Caco-2 (cell line): ENCODE data around the gene KCNK3. TPM values are rescaled to one million over a fixed set of nuclear protein-coding genes. Genes with fewer than 3 reads are reported as not detected.

ENCODE experiments used
- BruUV-seq: library from RNA; stranded (reverse); fragments of 400-500 nt; replicated peaks from 2 replicates; lab custom pipeline; 2021; lab: Mats Ljungman, UMichigan
- CTCF ChIA-PET: fragments of 300-600 bp; sonication (Branson Sonifier 250); formaldehyde crosslinking; loops from one replicate; lab custom pipeline; 2022; ENCODE audit warnings: antibody characterized with exemption; lab: Charles Lee
- POLR2A ChIA-PET: fragments of 300-600 bp; sonication (Branson Sonifier 250); formaldehyde crosslinking; loops from one replicate; lab custom pipeline; 2022; ENCODE audit warnings: antibody characterized with exemption; lab: Charles Lee
- DNase-seq, 2 experiments: peaks; one replicate each; pipeline versions ENCODE4 v3.0.0 to v3.0.0-alpha.2; 2020 to 2022
- H3K27me3 ChIP-seq: replicated peaks from 2 replicates; pipeline ENCODE4 v1.6.0; 2011; ENCODE audit warnings: low read length; ENCODE audit not compliant: control insufficient read depth, insufficient read depth
- H3K36me3 ChIP-seq: 2 replicates; pipeline ENCODE4 v1.5.1; 2011; ENCODE audit warnings: low read length; ENCODE audit not compliant: control insufficient read depth, insufficient read depth
- H3K4me1 ChIP-seq: fragments of 250-450 bp; sonication (Bioruptor Pico); 2 replicates; pipeline ENCODE4 v1.5.1; 2020; ENCODE audit warnings: mild to moderate bottlenecking
- H3K4me3 ChIP-seq: 2 replicates; pipeline ENCODE4 v1.5.1; 2011; ENCODE audit warnings: low read depth, mild to moderate bottlenecking, control low read depth, low read length
- H3K9me3 ChIP-seq: fragments of 250-450 bp; sonication (Bioruptor Pico); 2 replicates; pipeline ENCODE4 v1.5.1; 2020; ENCODE audit warnings: mild to moderate bottlenecking, moderate library complexity
- H3K27ac Mint-ChIP-seq: one replicate; pipeline ENCODE4 v1.8.0; 2022; ENCODE audit warnings: mixed read lengths; ENCODE audit not compliant: unreplicated experiment
- H3K27me3 Mint-ChIP-seq: one replicate; pipeline ENCODE4 v1.8.0; 2022; ENCODE audit warnings: mixed read lengths; ENCODE audit not compliant: insufficient read depth, unreplicated experiment
- H3K36me3 Mint-ChIP-seq: one replicate; pipeline ENCODE4 v1.8.0; 2022; ENCODE audit warnings: mild to moderate bottlenecking, mixed read lengths; ENCODE audit not compliant: insufficient read depth, unreplicated experiment
- H3K4me1 Mint-ChIP-seq: one replicate; pipeline ENCODE4 v1.8.0; 2022; ENCODE audit warnings: low read depth, mixed read lengths; ENCODE audit not compliant: unreplicated experiment
- H3K4me3 Mint-ChIP-seq: one replicate; pipeline ENCODE4 v1.8.0; 2022; ENCODE audit warnings: mild to moderate bottlenecking, moderate library complexity, mixed read lengths; ENCODE audit not compliant: unreplicated experiment
- H3K9me3 Mint-ChIP-seq: one replicate; pipeline ENCODE4 v1.8.0; 2022; ENCODE audit warnings: mixed read lengths; ENCODE audit not compliant: unreplicated experiment
- CTCF ChIP-seq, 2 experiments: fragments of 200-600 bp in 1 of 2; IDR thresholded peaks; 1 replicate in 1 of 2; 2 replicates in 1 of 2; pipeline versions ENCODE4 v1.5.1 to v1.8.0; 2011 to 2022; ENCODE audit warnings: antibody characterized with exemption in 1 of 2, control low read depth in 1 of 2, inconsistent platforms in 1 of 2, low read depth in 1 of 2, low read length in 1 of 2, mild to moderate bottlenecking in 1 of 2, moderate library complexity in 1 of 2; ENCODE audit not compliant: insufficient read depth in 1 of 2, severe bottlenecking in 1 of 2, unreplicated experiment in 1 of 2
- intact Hi-C: fragments of 100-400 bp; cut with micrococcal nuclease; formaldehyde crosslinking; loops from one replicate; pipeline ENCODE4 v1.10.0; 2022; ENCODE audit not compliant: unreplicated experiment
- total RNA-seq: library from RNA; stranded (reverse); gene quantifications from 2 replicates; pipeline ENCODE4 v1.2.3, GENCODE V29; 2022

The KCNK3 gene
- total RNA-seq, 1 experiment from 2014 or later: 0.36 TPM

- Mint-ChIP-seq H3K27ac (no peak overlapping the region), H3K4me3 (no peak overlapping the region), H3K9me3 (no peaks in the 10 kb centered on the region), H3K36me3 (no peaks in the 10 kb centered on the region), H3K4me1 (no peaks in the 10 kb centered on the region), H3K27me3 (peaks cover 7% of the 10 kb centered on the region)
- ChIA-PET CTCF (no interaction called here), POLR2A (no interaction called here)
- intact Hi-C loops: no loop called here
- BruUV-seq: no TSS peak
- no peak for TF ChIP-seq CTCF (IDR thresholded peaks at IDR 0.05; ENCODE audit: insufficient read depth in 1 of 2, low read depth in 1 of 2, low read length in 1 of 2, severe bottlenecking in 1 of 2, unreplicated experiment in 1 of 2)
- Histone ChIP-seq H3K9me3 (no peaks in the 10 kb centered on the region), H3K4me3 (no peak overlapping the region), H3K36me3 (no peaks in the 10 kb centered on the region), H3K27me3 (no peaks in the 10 kb centered on the region), H3K4me1 (no peaks in the 10 kb centered on the region)
- DNase-seq: no peak
Observed at GRCh38 chr2:26675651-26676255, 16.8 kb upstream of the KCNK3 start.

DNA sequence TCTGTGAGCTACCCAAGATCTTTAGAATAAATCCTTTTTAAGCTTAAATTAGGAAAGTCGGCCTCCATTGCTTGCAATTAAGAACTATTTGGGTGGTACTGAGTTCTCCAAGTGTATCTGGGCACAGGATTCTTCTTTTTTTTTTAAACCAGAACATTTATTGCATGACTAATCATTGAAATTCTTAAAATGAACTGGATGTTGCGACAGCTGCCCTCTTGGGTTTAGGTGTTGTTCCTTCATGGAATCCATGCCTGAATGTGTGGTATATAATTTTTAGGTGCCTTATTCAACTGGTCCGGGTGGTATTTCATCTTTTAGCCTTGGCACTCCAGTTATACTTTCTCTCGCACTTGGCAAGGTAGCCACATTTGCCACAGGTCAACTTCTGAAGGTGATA, 14.5 kb upstream of the KCNK3 start:
- TF ChIP-seq CTCF (IDR thresholded peaks at IDR 0.05; ENCODE audit: insufficient read depth in 1 of 2, low read depth in 1 of 2, low read length in 1 of 2, severe bottlenecking in 1 of 2, unreplicated experiment in 1 of 2): no peak
- H3K4me1 Mint-ChIP-seq: no peaks in the 10 kb centered on the region
- intact Hi-C loops: no loop called here
- BruUV-seq: no TSS peak
- no peak overlapping the region for H3K4me3 Mint-ChIP-seq
- ChIA-PET CTCF (no interaction called here), POLR2A (interaction anchor here (0.6 kb wide), 1 partner anchor 48 kb away, joined by 4 read pairs; no protein-coding TSS in a partner anchor)
- H3K4me3 ChIP-seq: no peak overlapping the region
- DNase-seq: no peak
- H3K4me1 ChIP-seq: no peaks in the 10 kb centered on the region
- H3K27ac Mint-ChIP-seq: no peak overlapping the region
- no peaks in the 10 kb centered on the region for H3K27me3 ChIP-seq
- H3K9me3 Mint-ChIP-seq: no peaks in the 10 kb centered on the region
- H3K9me3 ChIP-seq: no peaks in the 10 kb centered on the region
- peaks cover 14% of the 10 kb centered on the region for H3K27me3 Mint-ChIP-seq
- no peaks in the 10 kb centered on the region for H3K36me3 ChIP-seq
- H3K36me3 Mint-ChIP-seq: no peaks in the 10 kb centered on the region

GRCh38 chr2:26679867-26680266, 12.7 kb upstream of the KCNK3 start:
- H3K4me1 ChIP-seq: no peaks in the 10 kb centered on the region
- TF ChIP-seq CTCF (IDR thresholded peaks at IDR 0.05; ENCODE audit: insufficient read depth in 1 of 2, low read depth in 1 of 2, low read length in 1 of 2, severe bottlenecking in 1 of 2, unreplicated experiment in 1 of 2): no peak
- H3K9me3 ChIP-seq: no peaks in the 10 kb centered on the region
- no peak overlapping the region for H3K4me3 ChIP-seq
- Mint-ChIP-seq H3K27ac (no peak overlapping the region), H3K4me3 (no peak overlapping the region), H3K4me1 (no peaks in the 10 kb centered on the region), H3K36me3 (no peaks in the 10 kb centered on the region), H3K27me3 (peaks cover 14% of the 10 kb centered on the region), H3K9me3 (no peaks in the 10 kb centered on the region)
- ChIA-PET POLR2A (no interaction called here), CTCF (interaction anchor here (0.6 kb wide), 1 partner anchor 39 kb away, joined by 4 read pairs; no protein-coding TSS in a partner anchor)
- no peak for DNase-seq
- H3K36me3 ChIP-seq: no peaks in the 10 kb centered on the region
- BruUV-seq: no TSS peak
- intact Hi-C loops: no loop called here
- no peaks in the 10 kb centered on the region for H3K27me3 ChIP-seq
